Inferior parietal cortex (tissue), 1 donor: ENCODE data around the gene DUS2.

ENCODE experiments used
- DNase-seq: peaks from one replicate; pipeline ENCODE4 v3.0.0-alpha.2; 2016; ENCODE audit errors: extremely low spot score

The DUS2 gene

DNA sequence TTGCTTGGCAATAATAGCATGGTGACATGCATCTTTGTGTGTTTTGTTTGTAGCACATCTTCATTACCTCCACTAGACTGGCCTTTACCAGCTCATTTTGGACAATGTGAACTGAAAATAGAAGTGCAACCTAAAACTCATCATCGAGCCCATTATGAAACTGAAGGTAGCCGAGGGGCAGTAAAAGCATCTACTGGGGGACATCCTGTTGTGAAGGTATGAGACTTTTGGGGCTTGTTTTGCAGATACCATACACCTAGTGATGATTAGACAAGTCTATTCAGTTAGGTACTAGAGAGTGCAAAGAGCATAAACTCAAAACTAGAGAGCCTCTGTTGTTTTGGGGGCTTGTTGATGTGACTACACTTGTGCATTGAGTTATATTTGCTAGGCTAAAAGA lies 103.3 kb downstream of the DUS2 start:
- DNase-seq = no peak

DNA sequence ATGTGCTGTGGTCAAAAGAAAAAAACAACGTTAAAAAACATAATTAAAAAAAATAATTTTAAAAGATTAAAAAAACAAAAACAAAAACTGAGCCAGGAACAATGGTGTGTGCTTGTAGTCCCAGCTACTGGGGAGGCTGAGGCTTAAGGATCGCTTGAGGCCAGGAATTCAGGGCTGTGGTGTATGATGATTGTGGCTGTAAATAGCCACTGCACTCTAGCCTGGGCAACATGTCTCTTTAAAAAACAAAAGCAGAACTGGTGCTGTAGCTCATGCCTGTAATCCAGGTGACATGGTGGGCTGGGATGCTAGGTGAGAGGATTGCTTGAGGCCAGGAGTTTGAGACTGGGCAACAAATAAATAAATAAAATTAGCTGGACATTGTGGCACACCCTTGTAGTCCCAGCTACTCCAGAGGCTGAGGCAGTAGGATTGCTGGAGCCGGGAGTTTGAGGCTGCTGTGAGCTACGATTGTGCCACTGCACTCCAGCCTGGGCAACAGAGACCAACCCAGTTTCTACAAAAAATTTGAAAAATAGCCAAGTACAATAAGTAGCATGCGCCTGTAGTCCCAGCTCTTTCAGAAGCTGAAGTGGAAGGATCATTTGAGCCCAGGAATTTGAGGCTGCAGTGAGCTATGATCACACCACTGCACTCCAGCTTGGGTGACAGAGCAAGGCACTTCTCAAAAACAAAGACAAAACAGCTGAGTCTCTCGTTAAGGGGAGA lies 105.7 kb downstream of the DUS2 start:
- no peak for DNase-seq
